COLO668 (cell line): ENCODE data around the gene RFK.

Experiments used
- DNase-seq: peaks from one replicate; lab custom pipeline; 2025; ENCODE audit not compliant: unreplicated experiment; lab: John Stamatoyannopoulos, UW

RFK gene

DNA sequence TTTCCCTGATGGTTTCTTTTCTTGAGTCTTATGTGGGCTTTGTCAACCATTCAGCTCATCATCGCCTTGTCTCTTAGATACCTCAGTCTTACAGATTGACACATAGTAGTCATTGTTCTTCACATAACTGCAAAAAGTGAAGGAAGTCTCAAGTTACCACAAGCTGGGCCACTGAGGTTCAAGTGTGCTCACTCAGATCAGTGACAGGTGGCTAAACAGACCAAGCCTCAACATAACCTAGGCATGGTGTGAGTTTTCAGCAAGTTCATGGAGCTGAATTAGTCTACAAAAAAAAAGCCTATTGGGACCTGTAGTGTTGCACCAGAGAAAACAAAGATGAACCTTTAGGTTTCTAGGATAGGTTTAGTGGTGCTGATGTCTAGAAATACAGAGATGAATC lies 58.2 kb downstream of the RFK start:
- DNase-seq: no peak
